HG03460 (cell line): ENCODE results near the gene ATCAY.
"Not testable (repeated sequence)": the region's sequence is repeated elsewhere in the genome, so short reads cannot be mapped to it uniquely, and the experiment has no call there.

ENCODE experiments used
- ATAC-seq: cut with Tn5 transposase; IDR thresholded peaks from one replicate; pipeline ENCODE4 v1.9.1; 2021; ENCODE audit not compliant: unreplicated experiment

The ATCAY gene

DNA sequence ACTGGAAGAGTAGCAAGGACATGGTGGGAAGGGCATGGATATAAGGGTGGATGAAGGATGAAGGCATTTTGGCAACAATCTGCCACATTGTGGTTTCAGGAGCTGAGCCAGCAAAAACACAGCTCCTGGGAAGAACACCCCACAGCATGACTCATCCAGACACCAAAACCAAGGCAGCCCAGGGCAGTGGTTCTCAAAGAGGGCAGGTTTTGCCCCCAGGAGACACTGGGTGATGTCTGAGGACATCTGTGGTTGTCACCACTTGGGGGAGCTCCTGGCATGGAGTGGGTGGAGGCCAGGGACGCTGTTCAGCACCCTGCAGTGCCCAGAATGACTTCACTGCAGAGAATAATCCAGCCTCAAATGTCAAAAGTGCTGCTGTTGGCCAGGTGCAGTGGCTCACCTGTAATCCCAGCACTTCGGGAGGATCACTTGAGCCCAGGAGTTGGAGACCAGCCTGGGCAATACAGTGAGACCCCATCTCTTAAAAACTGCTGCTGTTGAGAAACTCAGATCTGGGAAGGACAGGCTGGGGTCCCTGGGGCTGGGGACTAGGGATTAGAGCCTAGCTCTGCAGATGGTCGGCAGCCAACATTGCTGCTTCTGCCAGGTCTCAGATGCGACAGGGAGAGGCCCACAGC lies 27.8 kb upstream of the ATCAY start:
- ATAC-seq: no peak

- ATAC-seq: no peak
These were observed 25.2 kb upstream of the ATCAY start for GRCh38 chr19:3855320-3855719.

DNA sequence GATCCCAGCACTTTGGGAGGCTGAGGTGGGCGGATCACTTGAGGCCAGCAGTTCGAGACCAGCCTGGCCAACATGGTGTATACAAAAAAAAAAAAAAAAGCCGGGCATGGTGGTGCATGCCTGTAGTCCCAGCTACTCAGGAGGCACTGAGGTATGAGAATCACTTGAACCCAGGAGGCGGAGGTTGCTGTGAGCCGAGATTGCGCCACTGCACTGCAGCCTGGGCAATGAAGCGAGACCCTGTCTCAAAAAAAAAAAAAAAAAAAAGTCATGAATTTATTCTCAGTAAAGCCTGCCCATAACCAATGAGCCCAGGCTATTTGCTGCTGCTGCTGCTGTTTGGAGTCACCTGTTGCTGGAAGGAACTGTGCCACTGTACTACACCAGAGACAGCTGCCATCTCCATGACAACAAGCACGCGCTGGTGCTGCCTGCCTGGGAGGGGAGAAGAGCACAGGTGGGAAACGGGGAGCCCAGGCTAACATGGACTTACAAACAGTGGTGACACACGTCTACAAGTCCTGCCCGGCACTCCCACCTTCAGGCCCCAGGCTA lies 23.0 kb upstream of the ATCAY start:
- ATAC-seq: no peak

DNA sequence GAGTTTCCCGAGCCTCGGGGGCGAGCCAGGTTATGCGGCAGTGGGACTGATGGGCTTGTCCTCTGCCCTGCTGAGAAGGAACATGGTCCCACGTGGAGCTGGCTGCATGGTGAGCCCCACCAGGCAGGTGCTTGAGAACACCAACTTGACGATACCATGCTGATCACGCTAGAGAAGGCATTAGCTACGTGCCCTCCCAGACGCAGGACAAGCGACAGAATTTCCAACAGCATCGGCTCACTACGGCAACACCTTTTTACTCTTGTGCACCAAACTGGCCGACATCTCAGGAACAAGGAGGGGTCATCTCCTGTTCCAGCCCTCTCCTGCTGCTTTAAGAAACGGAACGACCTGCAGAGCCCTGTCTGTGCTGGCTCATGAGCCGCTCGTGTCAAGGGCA lies 20.0 kb upstream of the ATCAY start:
- no peak for ATAC-seq

DNA sequence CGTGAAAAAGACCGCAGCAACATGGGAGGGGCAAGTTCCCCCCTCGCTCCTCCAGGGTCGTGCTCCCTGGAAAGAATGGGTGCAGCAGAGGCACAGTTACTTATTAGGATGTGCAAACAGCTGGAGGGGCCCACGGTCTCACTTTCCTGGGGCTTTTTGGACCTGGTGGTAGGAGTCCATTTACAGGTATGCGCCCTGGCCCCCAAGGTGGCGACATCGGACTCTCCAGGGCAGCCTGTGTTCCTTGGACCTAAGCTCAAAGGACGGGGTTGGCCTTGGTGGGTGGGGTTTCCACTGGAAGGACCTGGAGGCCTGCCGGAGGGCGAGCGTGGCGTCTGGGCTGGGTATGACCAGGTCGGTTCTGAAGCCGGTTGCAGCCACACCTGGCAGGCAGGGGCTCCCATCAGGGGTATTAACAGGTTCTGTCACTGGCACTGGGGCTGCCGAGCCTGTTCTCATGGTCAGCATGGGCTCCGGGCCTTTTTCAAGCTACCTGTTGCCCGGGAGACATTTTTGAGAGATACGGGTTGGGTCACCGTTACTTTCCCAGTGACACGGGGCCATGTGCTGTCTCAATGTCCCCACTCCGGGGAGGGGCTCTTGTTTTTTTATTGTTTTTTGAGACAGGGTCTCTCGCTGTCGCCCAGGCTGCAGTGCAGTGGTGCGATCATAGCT lies 17.5 kb upstream of the ATCAY start:
- no peak for ATAC-seq

- no peak for ATAC-seq
These were observed 16.8 kb upstream of the ATCAY start for GRCh38 chr19:3863648-3864047.

DNA sequence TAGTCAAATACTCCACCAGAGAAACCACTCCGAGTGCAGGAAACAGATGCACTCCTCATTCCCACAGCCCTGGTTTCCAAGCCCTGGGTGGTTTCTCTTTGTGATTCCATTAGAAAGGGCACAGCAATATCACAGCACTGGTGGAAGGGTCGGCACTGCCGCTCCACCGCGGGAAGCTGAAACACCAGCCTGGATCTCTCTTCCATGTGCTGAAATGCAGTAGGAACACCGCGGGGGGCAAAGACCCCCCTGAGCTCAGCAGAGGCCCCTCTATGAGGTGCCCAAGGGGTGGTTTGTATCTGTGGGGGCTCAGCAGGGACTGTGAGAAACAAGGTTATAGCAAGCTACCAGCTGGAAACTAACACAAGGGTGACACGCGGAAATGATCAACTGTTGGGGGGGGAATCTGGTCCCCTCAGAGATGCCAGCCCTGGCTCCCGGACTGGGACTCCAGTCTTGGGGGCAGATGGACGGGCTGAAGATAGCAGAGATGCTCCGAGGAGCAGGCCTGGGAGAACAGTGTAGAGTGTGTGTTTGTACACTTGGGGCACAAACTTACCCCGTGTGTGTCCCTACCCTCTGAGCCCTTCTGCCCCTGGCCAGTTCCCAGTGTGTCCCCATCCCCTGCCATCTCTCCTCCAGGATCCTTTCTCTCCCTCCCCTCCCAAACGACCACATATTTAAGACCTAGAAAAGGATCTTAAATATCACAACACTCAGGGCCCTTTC lies 13.4 kb upstream of the ATCAY start:
- no peak for ATAC-seq

DNA sequence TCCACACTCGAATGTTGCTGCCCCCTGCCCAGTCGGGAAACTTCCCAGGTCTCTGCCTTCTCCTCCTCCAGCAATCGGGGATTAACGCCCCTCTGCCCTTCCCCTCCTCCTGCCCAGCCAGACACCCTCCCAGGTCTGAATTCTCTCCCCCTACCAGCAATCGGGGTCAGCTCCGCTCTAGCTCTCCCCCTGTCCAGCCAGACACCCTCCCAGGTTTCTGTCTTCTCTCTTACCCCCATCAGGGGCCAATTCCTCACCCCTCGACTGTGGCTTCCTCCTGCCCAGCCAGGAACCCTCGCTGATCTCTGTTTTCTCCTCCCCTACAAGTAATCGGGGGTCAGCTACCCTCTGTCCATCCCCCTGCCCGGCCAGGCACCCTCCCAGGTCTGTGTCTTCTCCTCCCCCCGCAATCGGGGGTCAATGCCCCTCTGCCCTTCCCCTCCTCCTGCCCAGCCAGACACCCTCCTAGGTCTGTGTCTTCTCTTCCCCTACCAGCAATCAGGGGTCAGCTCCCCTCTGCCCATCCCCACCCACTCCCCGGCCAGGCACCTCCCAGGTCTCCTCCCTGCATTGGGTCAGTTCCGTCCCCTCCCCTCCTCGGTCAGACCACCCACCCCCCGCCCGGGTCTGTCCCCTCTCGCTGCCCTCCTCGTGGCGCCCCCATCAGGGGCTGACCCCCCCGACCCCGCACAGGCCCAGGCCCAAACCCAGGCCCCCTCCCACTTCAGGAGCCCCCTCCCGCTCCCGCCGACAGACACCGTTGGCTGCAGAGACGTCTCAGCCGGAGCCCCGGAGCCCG lies 12.3 kb upstream of the ATCAY start:
- no peak for ATAC-seq

GRCh38 chr19:3868770-3869456 lies 11.6 kb upstream of the ATCAY start, which contains the start of gene ZFR2:
Gene ZFR2 (minus strand): TSS chr19:3869038. CDS start chr19:3869017, 21 bp downstream.
- ATAC-seq: no peak

DNA sequence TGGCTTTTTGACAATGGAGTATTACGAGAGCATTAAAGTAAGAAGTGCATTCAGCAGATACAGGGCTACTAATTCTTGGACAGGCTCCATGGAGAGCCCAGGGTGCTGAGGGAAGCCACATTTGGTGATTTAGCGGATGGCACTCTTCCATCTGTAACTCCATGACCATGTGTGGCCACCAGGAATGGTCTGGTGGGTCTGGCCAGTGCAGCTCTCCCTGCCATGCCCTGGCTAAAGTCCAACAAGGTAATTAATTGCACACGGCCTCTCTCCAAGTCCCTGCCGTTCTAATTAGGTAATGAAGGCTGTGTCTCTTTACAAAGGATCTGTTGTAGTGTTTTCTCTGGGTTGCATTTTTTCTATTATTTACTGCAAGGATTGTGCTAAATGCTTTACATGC lies 7.3 kb upstream of the ATCAY start:
- ATAC-seq: no peak

- not testable (repeated sequence) for ATAC-seq
These were observed 5.8 kb upstream of the ATCAY start for GRCh38 chr19:3874695-3875094.

- no peak for ATAC-seq
These were observed 829 bp upstream of the ATCAY start for GRCh38 chr19:3879656-3880055.

DNA sequence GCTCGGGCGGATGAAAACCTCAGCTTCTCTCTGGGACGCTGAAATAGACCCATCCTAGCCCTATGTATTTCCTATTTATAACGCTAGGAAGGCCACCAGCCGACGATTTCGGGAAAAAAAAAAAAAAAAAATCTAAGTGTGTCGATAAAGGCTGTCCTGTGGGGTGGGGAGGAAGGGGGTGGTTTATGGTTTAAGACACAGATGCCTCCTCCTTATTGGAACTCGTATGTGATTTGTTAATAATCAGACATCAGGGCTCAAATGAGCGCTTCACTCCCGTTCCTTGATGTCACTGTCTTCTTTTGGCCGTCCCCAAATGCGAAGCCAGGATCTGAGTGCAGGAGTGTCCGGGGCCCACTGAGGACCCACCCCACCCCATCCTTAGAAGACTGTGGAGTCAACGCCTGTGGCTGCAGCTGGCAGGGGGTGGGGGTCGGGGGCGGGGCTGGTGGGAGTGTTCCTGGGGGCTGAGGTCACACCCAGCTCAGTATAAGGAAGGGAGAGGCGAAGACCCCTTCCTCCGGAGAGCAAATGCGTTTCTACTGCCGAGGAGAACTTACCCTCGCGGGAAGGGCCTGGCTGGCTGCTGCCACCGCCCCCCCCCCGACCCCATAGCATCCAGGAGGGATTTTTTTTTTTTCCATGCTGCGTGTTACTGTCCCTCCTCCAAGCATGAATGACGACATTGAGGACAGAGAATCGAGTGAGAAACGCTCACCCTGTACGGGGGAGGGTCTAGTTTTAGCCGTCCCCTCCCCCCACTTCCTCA lies 971 bp downstream of the ATCAY start:
- no peak for ATAC-seq

GRCh38 chr19:3882041-3882384 lies 1.5 kb downstream of the ATCAY start:
- no peak for ATAC-seq

DNA sequence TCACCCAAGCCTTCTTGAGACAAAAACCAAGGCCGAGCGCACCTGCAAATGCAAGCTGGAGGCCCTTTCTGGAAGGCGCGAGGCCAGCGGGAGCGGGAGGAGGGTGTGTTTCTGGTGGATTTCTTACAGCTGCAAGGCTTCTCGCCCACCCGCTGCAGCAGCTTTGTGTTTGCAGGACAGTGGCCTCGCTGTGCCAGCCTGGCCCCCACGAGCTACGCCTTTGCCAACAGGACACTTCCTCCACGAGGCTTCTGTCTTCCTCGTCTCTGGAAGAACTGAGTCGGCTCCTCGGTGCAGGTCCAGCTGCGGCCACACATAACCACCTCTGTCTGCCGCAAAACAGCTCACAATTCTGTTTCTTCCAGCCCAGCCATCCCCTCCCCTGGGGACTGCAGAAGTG lies 10.1 kb downstream of the ATCAY start:
- ATAC-seq: no peak

DNA sequence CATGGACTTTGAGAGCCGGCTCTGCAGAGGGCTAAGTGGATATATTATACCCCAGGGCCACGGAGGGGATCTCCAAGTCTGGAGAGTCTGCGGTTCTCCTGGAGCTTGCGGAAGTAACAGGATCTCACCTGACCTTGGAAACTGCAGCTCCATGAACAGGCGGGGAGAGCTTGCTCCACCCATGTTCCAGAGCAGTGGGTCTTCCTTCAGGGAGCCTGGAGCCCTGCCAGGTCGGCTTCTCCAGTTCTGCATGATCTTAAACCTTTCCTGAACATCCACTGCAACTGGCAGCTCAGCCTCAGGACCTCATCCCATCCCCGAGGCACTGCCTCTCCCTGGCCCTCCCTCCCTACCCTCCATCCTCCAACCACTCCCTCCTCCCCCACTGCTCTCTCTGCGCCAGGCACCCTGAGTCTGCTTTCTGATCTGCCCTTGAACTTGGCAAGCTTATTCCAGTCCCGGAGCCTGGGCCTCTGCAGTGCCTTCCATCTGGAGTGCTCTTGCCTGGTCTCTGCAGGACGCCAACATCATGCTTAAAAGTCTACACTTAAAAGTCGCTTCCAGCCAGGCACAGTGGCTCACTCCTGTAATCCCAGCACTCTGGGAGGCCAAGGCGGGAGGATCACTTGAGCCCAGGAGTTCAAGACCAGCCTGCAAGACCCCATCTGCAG lies 13.2 kb downstream of the ATCAY start:
- no peak for ATAC-seq

GRCh38 chr19:3894959-3895358 lies 14.5 kb downstream of the ATCAY start:
- ATAC-seq: not testable (repeated sequence)

DNA sequence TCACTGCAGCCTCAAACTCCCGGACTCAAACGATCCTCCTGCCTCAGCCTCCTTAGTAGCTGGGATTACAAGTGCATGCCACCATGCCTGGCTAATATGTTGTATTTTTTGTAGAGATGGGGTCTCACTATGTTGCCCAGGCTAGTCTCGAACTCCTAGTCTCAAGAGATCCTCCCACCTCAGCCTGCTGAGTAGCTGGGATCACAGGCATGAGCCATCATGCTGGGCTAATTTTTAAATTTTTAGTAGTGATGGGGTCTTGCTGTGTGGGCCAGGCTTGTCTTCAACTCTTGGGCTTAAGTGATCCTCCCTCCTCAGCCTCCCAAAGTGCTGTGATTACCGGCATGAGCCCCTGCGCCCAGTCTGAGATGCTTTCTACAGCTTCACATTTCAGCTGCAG lies 15.3 kb downstream of the ATCAY start:
- no peak for ATAC-seq

DNA sequence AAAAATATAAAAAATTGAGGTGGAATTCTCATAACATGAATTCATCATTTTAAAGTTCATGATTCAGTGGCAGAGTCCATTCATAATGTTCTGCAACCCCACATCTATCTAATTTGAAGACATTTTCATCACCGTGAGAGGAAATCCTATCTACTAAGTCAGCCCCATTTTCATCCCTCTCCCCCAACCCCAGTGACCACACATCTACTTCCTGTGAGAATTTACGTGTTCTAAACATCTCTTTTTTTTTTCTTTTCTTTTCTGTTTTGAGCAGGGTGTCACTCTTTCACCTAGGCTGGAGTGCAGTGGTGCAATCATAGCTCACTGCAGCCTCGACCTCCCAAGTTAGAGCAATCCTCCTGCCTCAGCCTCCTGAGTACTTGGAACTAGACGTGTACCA lies 17.5 kb downstream of the ATCAY start:
- no peak for ATAC-seq
